Thyroid gland (tissue), 4 donors: ENCODE data around the gene SHQ1. TPM values are rescaled to one million over a fixed set of nuclear protein-coding genes. Genes with fewer than 3 reads are reported as not detected.
"Not testable (repeated sequence)": the region's sequence is repeated elsewhere in the genome, so short reads cannot be mapped to it uniquely, and the experiment has no call there.

Source experiments
- DNase-seq, 2 donors: peaks; one replicate each; pipeline ENCODE4 v3.0.0-alpha.2; 2019
- H3K27ac ChIP-seq, 3 donors: fragments of 200-600 bp; sonication (generic); 1 replicate in 2 of 3; 2 replicates in 1 of 3; pipeline ENCODE4 v1.5.1; 2016 to 2019; ENCODE audit warnings: mild to moderate bottlenecking in 1 of 3, moderate library complexity in 1 of 3
- H3K27me3 ChIP-seq: fragments of 200-600 bp; sonication (generic); one replicate; pipeline ENCODE4 v1.5.1; 2019
- H3K36me3 ChIP-seq, 2 donors: fragments of 200-600 bp; sonication (generic); one replicate each; pipeline ENCODE4 v1.5.1; 2016 to 2019
- H3K4me1 ChIP-seq, 2 donors: fragments of 200-600 bp; sonication (generic); one replicate each; pipeline ENCODE4 v1.5.1; 2017 to 2019
- H3K4me3 ChIP-seq, 3 donors: fragments of 200-600 bp; sonication (generic); replicated peaks in 1 of 3; 1 replicate in 2 of 3; 2 replicates in 1 of 3; pipeline ENCODE4 v1.5.1; 2016; ENCODE audit warnings: mild to moderate bottlenecking in 1 of 3
- H3K9me3 ChIP-seq: fragments of 200-600 bp; sonication (generic); one replicate; pipeline ENCODE4 v1.5.1; 2017
- POLR2A ChIP-seq, 2 donors: fragments of 450-650 bp; IDR thresholded peaks; one replicate each; pipeline ENCODE4 v1.6.1; 2017; ENCODE audit warnings: antibody characterized with exemption in 2 of 2, mild to moderate bottlenecking in 2 of 2, moderate library complexity in 1 of 2
- WGBS, 2 donors: methylation state at CpG; one replicate each; pipeline ENCODE4 v1.1.5; 2017; 5-methylcytosine and 5-hydroxymethylcytosine counted together
- intact Hi-C: fragments of 100-400 bp; cut with DNase I; formaldehyde crosslinking; loops from one replicate; pipeline ENCODE4 v1.15.1; 2023
- total RNA-seq, 4 donors: library from RNA; depleted of rRNA; stranded (reverse); fragments of >200 nt; gene quantifications; one replicate each; pipeline ENCODE4 v1.2.3, GENCODE V29; 2016
- TF ChIP-seq, protein P1 (sequence below), 6 experiments: fragments of 200-600 bp in 3 of 6; fragments of 450-650 bp in 3 of 6; sonication (generic) in 3 of 6; IDR thresholded peaks; one replicate each; pipeline ENCODE4 v1.5.1; 2016 to 2019; ENCODE audit warnings: antibody characterized with exemption in 6 of 6, mild to moderate bottlenecking in 2 of 6, inconsistent platforms in 1 of 6, moderate library complexity in 1 of 6

The SHQ1 gene
- total RNA-seq, 4 donors from 2014 or later, result 17.7 to 33.7 (median 26.3) TPM

DNA sequence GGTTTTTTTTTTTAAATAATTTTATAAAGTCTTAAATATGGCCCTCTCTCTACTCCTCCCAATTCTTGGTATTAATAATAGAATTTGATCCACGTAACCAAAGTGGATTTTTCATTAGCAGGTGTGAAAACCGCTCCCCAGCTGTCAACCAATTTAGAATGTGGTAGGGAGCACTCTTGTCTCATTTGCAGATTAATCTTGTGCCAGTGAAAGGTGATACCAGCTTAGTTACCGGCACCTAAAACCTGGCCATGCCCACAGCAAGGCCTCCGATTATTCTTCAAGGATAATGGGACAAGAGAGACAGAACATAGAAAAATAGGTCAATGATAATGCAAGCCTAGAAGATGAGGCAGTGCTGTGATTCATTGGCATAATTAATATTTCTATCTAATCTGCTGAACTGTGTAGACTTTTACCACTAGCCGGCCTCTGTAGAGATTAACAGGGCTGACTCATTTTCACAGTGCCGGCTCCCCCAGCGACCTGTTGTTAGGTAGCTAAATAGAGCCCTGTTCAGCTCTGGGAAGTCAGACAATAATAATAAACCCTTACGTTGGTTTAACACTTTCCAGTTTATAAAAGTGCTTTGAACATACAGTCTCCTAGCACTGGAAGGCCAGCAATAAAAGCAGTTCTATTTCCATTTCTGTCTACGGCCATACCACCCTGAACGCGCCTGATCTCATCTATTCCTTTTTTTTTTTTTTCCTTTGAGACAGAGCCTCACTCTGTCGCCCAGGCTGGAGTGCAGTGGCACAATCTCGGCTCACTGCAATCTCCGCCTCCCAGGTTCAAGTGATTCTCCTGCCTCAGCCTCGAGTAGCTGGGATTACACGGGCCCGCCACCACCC lies 102.9 kb downstream of the SHQ1 start:
- Histone ChIP-seq H3K27me3 (no peaks in the 10 kb centered on the region), H3K27ac (no peak overlapping the region), H3K4me3 (no peak overlapping the region), H3K4me1 (peaks cover 6 to 8% of the 10 kb centered on the region in 2 donors), H3K9me3 (no peaks in the 10 kb centered on the region), H3K36me3 (no peaks in the 10 kb centered on the region)
- TF ChIP-seq, protein P1, sequence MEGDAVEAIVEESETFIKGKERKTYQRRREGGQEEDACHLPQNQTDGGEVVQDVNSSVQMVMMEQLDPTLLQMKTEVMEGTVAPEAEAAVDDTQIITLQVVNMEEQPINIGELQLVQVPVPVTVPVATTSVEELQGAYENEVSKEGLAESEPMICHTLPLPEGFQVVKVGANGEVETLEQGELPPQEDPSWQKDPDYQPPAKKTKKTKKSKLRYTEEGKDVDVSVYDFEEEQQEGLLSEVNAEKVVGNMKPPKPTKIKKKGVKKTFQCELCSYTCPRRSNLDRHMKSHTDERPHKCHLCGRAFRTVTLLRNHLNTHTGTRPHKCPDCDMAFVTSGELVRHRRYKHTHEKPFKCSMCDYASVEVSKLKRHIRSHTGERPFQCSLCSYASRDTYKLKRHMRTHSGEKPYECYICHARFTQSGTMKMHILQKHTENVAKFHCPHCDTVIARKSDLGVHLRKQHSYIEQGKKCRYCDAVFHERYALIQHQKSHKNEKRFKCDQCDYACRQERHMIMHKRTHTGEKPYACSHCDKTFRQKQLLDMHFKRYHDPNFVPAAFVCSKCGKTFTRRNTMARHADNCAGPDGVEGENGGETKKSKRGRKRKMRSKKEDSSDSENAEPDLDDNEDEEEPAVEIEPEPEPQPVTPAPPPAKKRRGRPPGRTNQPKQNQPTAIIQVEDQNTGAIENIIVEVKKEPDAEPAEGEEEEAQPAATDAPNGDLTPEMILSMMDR (IDR thresholded peaks at IDR 0.05), result no peak
- TF ChIP-seq POLR2A (IDR thresholded peaks at IDR 0.05), result no peak
- intact Hi-C loops, result no loop called here
- 72% methylated on average over 17 of the region's 17 CpGs for WGBS, 2 donors
- DNase-seq, result no peak

DNA sequence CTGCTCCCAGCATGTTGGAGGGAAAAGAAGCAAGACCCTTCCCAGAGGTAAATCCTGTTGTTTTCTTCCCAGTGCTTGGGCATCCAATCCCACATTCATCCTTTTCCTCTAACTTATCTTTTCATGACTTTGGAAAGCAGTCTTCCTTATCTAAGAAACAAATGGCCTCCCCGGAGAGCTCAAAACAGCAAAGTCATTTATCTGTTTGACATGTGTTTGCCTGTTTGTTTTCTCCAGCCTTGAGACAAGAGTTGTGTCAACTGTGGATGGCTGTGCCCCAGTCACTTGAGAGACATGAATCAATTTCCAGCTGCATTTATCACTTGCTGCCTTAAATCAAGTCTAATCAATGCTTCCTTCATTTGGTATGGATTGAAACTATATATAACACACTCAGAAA lies 103.9 kb downstream of the SHQ1 start:
- no peak for DNase-seq
- no peak for TF ChIP-seq POLR2A (IDR thresholded peaks at IDR 0.05)
- TF ChIP-seq, protein P1 (IDR thresholded peaks at IDR 0.05), result no peak
- no peaks in the 10 kb centered on the region for H3K27me3 ChIP-seq
- H3K4me1 ChIP-seq, result peaks cover 6 to 8% of the 10 kb centered on the region in 2 donors
- H3K27ac ChIP-seq, result no peak overlapping the region
- H3K9me3 ChIP-seq, result no peaks in the 10 kb centered on the region
- no peak overlapping the region for H3K4me3 ChIP-seq
- no peaks in the 10 kb centered on the region for H3K36me3 ChIP-seq
- WGBS, 2 donors, result 54 to 70% methylated on average over 1 of the region's 1 CpG
- intact Hi-C loops, result no loop called here

DNA sequence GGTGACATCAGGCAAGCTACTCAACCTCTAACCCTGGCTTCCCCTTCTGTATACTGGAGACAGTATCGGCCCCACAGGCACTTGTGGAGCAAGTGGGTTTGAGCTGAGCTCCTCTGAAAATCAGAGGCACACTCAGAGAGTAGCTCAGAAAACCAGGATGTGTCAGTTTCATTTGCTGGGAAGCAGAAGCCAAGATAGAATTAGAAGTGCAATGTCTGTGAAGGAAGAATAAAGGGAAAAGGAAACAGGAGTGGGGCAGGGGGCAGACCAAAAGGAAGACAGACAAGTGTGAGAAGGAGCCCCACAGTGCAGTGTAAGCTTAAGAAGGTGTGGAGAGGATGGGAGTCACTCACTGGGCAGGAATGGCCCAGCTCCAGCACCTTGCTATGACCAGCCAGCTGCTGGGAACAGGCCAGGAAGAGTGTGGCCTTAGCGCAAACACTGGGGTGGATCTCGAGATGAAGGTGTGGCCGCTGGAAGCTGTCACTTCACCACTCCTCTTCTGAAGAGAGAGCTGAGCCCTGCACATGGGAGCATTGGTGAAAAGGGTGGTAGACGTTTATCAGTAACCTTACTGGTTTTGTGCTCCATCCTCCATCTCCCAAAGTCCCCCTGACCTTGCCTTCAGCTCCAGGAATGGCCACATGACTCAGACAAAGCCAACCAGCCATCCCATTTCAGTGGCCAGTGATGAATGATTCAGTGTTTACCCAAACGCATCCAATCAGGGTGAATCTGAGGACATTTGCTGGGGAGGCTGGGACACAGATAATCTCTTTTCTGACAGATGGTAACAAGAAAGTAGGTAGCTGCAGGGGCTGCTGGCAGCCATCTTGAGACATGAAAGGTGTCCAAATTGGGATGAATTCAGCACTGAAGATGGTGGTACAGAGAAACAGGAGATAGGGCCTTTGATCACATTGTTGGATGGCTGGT lies 108.4 kb downstream of the SHQ1 start:
- WGBS, 2 donors, result 78 to 85% methylated on average over 6 of the region's 6 CpGs
- no peaks in the 10 kb centered on the region for H3K9me3 ChIP-seq
- intact Hi-C loops, result no loop called here
- no peak overlapping the region for H3K4me3 ChIP-seq
- H3K36me3 ChIP-seq, result no peaks in the 10 kb centered on the region
- H3K27ac ChIP-seq, result no peak overlapping the region
- no peak for DNase-seq
- peaks cover 0 to 12% of the 10 kb centered on the region in 2 donors for H3K4me1 ChIP-seq
- TF ChIP-seq, protein P1 (IDR thresholded peaks at IDR 0.05), result no peak
- no peak for TF ChIP-seq POLR2A (IDR thresholded peaks at IDR 0.05)
- H3K27me3 ChIP-seq, result no peaks in the 10 kb centered on the region

DNA sequence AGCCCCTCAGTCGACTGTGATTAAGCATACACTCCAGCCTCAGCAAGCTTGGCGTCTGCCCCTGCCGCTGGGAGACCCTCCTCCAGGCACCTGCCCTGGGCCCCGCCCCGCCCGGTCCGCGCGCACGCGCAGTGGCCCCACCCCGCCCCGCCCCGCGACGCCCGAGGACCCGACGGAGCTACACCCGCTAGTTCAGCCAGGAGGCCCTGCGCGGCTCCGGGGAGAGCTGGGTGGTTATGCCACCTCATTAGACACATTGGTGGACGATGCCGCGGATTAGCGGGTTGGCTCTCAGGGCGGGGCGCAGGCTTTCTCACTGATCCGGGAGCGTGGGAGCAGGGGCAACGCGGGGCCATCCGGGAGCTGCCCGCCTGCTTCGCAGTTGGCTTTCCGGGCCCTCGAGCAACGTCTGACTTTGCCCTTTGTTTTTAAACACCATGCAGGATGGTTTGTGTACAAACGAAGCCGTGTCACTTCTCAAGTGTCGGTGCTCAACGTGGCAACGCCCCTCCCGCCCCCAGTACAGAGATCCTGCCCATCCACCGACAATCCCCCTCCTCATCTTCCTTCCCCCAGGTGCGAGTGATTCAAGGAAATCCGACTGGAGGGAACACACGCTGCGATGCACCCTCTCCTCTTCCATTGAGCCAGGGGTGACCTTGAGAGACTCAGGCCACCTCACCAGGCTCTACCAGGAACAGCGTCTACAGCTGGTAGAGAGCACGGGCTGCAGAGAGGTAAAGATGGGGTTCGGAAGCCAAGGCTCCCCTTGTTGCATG lies 109.3 kb downstream of the SHQ1 start:
- Histone ChIP-seq H3K27ac (no peak overlapping the region), H3K27me3 (no peaks in the 10 kb centered on the region), H3K36me3 (no peaks in the 10 kb centered on the region), H3K4me3 (peak overlapping the region in 2 of 3 donors; percentile 17 to 38), H3K9me3 (no peaks in the 10 kb centered on the region), H3K4me1 (peaks cover 0 to 12% of the 10 kb centered on the region in 2 donors)
- intact Hi-C loops, result no loop called here
- WGBS, 2 donors, result 8 to 22% methylated on average over 24 to 39 of the region's 53 CpGs
- peak; percentile 44 to 56 for DNase-seq
- TF ChIP-seq, protein P1 (IDR thresholded peaks at IDR 0.05), result peak in 1 of 6 experiments; percentile 9
- no peak for TF ChIP-seq POLR2A (IDR thresholded peaks at IDR 0.05)

DNA sequence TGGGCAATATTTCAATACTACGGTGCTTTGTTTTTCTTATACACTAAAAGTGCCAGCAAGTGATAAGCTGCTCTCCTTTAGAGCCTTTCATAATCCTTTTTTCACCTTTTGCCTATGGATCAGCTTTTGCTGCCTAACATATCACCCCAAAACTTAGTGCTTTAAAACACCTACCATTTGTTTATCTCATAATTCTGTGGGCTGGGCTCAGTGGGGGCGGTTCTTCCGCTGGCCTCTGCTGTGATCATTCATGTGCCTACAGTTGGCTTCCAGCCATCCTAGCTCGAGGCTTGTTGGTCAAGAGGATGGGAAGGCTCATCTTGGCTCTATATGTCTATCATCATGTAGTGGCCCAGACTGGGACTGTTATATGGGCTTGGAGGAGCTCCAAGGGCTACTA lies 113.2 kb downstream of the SHQ1 start:
- H3K27me3 ChIP-seq, H3K27ac ChIP-seq, H3K9me3 ChIP-seq, DNase-seq, H3K4me3 ChIP-seq, intact Hi-C loops, H3K36me3 ChIP-seq: not testable (repeated sequence)
- peaks cover 0 to 12% of the 10 kb centered on the region in 2 donors for H3K4me1 ChIP-seq
- WGBS, 2 donors, result 68 to 71% methylated on average over 4 of the region's 4 CpGs
